Mucosa of descending colon (tissue), 3 donors: ENCODE data around the gene ITGAL. TPM values are rescaled to one million over a fixed set of nuclear protein-coding genes. Genes with fewer than 3 reads are reported as not detected.

Source experiments
- ATAC-seq: fragments of 200-7000 bp; cut with Tn5 transposase; one replicate; pipeline ENCODE4 v1.9.1; 2020; ENCODE audit warnings: mild to moderate bottlenecking, moderate library complexity
- DNase-seq, 3 donors: peaks; one replicate each; pipeline ENCODE4 v3.0.0-alpha.2; 2020
- H3K36me3 ChIP-seq: fragments of 200-600 bp; one replicate; pipeline ENCODE4 v1.8.0; 2021; ENCODE audit warnings: low read depth, mild to moderate bottlenecking
- H3K4me1 ChIP-seq: fragments of 200-600 bp; one replicate; pipeline ENCODE4 v1.8.0; 2021; ENCODE audit warnings: low read depth, mild to moderate bottlenecking
- H3K4me3 ChIP-seq: fragments of 200-600 bp; one replicate; pipeline ENCODE4 v1.8.0; 2021; ENCODE audit warnings: mild to moderate bottlenecking
- H3K9me3 ChIP-seq: fragments of 200-600 bp; one replicate; pipeline ENCODE4 v1.8.0; 2021; ENCODE audit warnings: mild to moderate bottlenecking
- intact Hi-C, 2 donors: fragments of 100-400 bp; cut with DNase I in 1 of 2; cut with micrococcal nuclease in 1 of 2; formaldehyde crosslinking; loops; one replicate each; pipeline versions ENCODE4 v1.11.0 to v1.11.1; 2022; cut with DNase I, micrococcal nuclease
- total RNA-seq, 3 donors: library from RNA; stranded (reverse); fragmentation: NEBNext Ultra II Directional in 2 of 3; extraction: Animal tissue kit (Norgen Biotek cat#: 25700) in 2 of 3; gene quantifications; one replicate each; pipeline versions ENCODE4 v1.2.1 to v1.2.4, GENCODE V29; 2021 to 2023
- TF ChIP-seq, protein P1 (sequence below): fragments of 200-600 bp; IDR thresholded peaks from one replicate; pipeline ENCODE4 v1.8.0; 2022; ENCODE audit warnings: antibody characterized with exemption, mild to moderate bottlenecking
- donor health status: DM: no; HTN: no; CAD: no; lungs with moderate emphysema.
- donor health status: DM: no; HTN: no; CAD: no.
- donor health status: DM: no; HTN: yes; CAD: no.

ITGAL gene
- total RNA-seq, 3 donors from 2014 or later: 8.1 to 14.8 (median 8.5) TPM

GRCh38 chr16:30523768-30524574 lies 51.4 kb downstream of the ITGAL start:
- DNase-seq: no peak
- Histone ChIP-seq H3K36me3 (no peaks in the 10 kb centered on the region), H3K4me1 (peaks cover 16% of the 10 kb centered on the region), H3K9me3 (no peaks in the 10 kb centered on the region), H3K4me3 (no peak overlapping the region)
- ATAC-seq: no peak
- intact Hi-C loops: no loop called here
- TF ChIP-seq, protein P1, sequence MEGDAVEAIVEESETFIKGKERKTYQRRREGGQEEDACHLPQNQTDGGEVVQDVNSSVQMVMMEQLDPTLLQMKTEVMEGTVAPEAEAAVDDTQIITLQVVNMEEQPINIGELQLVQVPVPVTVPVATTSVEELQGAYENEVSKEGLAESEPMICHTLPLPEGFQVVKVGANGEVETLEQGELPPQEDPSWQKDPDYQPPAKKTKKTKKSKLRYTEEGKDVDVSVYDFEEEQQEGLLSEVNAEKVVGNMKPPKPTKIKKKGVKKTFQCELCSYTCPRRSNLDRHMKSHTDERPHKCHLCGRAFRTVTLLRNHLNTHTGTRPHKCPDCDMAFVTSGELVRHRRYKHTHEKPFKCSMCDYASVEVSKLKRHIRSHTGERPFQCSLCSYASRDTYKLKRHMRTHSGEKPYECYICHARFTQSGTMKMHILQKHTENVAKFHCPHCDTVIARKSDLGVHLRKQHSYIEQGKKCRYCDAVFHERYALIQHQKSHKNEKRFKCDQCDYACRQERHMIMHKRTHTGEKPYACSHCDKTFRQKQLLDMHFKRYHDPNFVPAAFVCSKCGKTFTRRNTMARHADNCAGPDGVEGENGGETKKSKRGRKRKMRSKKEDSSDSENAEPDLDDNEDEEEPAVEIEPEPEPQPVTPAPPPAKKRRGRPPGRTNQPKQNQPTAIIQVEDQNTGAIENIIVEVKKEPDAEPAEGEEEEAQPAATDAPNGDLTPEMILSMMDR: no peak

DNA sequence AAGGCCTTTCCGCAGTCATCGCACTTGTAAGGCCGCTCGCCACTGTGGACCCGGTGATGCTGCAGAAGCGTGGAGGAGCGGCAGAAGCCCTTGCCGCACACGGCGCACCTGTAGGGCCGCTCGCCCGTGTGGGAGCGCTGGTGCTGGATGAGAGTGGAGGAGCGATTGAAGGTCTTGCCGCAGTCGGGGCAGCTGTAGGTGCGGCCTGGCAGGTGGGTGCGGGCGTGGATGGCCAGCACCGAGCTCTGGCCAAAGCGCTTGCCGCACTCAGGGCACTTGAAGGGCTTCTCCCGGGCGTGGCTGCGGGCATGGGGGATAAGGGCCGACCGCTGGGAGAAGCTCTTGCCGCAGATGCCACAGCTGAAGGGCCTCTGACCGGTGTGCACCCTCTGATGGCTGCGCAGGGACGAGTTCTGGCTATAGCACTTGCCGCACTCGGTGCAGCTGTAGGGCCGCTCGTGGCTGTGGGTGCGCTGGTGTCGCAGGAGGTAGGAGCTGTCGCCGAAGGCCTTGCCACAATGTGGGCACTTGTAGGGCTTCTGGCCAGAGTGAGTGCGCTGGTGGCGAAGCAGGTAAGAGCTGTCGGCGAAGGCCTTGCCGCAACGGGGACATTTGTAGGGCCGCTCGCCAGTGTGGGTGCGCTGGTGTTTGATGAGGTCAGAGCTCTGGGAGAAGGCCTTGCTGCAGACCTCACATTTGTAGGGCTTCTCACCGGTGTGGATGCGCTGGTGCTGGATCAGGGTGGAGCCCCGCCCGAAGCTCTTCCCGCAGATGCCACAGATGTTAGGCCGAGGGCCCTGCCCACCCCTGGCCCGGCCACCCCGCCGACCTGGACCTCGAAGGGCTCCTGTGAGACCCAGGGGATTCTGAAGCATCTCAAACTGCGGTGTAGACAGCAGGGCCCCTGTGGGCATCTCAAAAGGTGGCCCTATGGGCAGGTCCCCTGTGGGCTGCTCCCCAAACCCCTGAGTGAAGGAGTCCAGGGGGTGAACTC lies 52.3 kb downstream of the ITGAL start:
- H3K4me3 ChIP-seq: no peak overlapping the region
- peak in 2 of 3 donors; percentile 52 to 62 for DNase-seq
- ATAC-seq: no peak
- H3K36me3 ChIP-seq: no peaks in the 10 kb centered on the region
- H3K4me1 ChIP-seq: peaks cover 16% of the 10 kb centered on the region
- TF ChIP-seq, protein P1: no peak
- H3K9me3 ChIP-seq: no peaks in the 10 kb centered on the region
- intact Hi-C loops: no loop called here

- no peaks in the 10 kb centered on the region for H3K9me3 ChIP-seq
- no peak for ATAC-seq
- peaks cover 16% of the 10 kb centered on the region for H3K4me1 ChIP-seq
- intact Hi-C loops: no loop called here
- TF ChIP-seq, protein P1: no peak
- H3K36me3 ChIP-seq: no peaks in the 10 kb centered on the region
- no peak for DNase-seq
- peak overlapping the region; percentile 61 for H3K4me3 ChIP-seq
These were observed 53.2 kb downstream of the ITGAL start for GRCh38 chr16:30525844-30526136.

DNA sequence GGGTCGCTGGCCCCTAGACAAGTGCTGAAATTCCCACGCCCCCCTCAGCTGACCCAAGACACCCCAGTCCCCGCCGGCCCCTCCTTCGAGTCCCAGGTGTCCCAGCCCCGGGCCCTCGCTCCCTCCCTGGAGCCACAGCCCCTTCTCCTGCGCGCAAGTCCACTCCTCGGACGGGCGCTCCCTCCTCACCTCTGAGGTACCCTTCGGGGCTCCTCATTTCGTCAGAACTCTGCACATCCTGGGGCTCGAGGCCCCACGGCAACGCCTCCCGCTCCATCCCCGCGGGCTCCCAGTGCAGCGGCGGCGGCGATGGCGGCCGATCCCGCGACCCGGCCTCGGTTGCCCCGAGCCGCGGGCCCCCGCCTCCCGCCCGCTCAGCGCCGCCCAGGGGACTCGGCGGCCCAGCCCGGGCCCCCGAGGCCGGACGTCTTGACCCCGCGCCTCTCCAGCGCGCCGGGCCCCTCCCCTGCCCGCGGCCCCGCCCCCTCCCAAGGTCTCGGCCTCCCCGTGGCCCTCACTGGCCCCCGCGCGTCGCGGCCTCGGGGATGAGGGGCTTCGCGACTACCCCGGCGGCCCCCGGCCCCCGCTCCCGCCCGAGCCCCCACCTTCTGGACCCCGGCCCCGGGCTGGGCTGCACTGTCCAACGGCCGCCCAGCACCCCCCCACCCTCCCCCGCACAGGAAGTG lies 53.7 kb downstream of the ITGAL start, which contains the start of gene ZNF768:
Gene ZNF768 (minus strand): TSS at position 430 of the 686 bp plus-strand sequence. CDS start 153 bp downstream, at position 277.
- H3K9me3 ChIP-seq: no peaks in the 10 kb centered on the region
- H3K4me3 ChIP-seq: peak within 1 kb of the TSS; percentile 61
- TF ChIP-seq, protein P1: no peak
- peaks cover 16% of the 10 kb centered on the region for H3K4me1 ChIP-seq
- intact Hi-C loops: no loop called here
- peak; percentile 64 to 81 (median 74) for DNase-seq
- no peaks in the 10 kb centered on the region for H3K36me3 ChIP-seq
- ATAC-seq: peak; percentile 49
